Activated B cell treated with CpG ODN at 0.5 μM for 24 hours (primary cell): ENCODE measurements around the gene SLC41A2. TPM values are rescaled to one million over a fixed set of nuclear protein-coding genes. Genes with fewer than 3 reads are reported as not detected.
A peak's percentile ranks its signal among the peaks of the same experiment; 100 is the strongest.

ENCODE experiments used
- ATAC-seq: fragments of 200-7000 bp; cut with Tn5 transposase; one replicate; pipeline ENCODE4 v1.10.0; 2021; ENCODE audit warnings: low read depth, mild to moderate bottlenecking, moderate library complexity
- CTCF ChIA-PET: fragments of 350-600 bp; sonication (Branson Sonifier 250); formaldehyde crosslinking; loops from one replicate; lab custom pipeline; 2021; ENCODE audit warnings: antibody characterized with exemption; lab: Charles Lee
- POLR2A ChIA-PET: fragments of 350-600 bp; sonication (Branson Sonifier 250); formaldehyde crosslinking; loops from one replicate; lab custom pipeline; 2021; ENCODE audit warnings: antibody characterized with exemption; lab: Charles Lee
- DNase-seq: peaks from one replicate; pipeline ENCODE4 v3.0.0; 2022
- H3K27ac Mint-ChIP-seq: one replicate; pipeline ENCODE4 v1.8.0; 2020; ENCODE audit warnings: mixed read lengths
- H3K27me3 Mint-ChIP-seq: one replicate; pipeline ENCODE4 v1.8.0; 2021; ENCODE audit warnings: mixed read lengths
- H3K36me3 Mint-ChIP-seq: one replicate; pipeline ENCODE4 v1.8.0; 2021; ENCODE audit warnings: low read depth, mixed read lengths
- H3K4me1 Mint-ChIP-seq: one replicate; pipeline ENCODE4 v1.8.0; 2021; ENCODE audit warnings: mixed read lengths
- H3K4me3 Mint-ChIP-seq: one replicate; pipeline ENCODE4 v1.8.0; 2020; ENCODE audit warnings: mild to moderate bottlenecking, mixed read lengths
- H3K9me3 Mint-ChIP-seq: one replicate; pipeline ENCODE4 v1.8.0; 2020; ENCODE audit warnings: mixed read lengths
- intact Hi-C: fragments of 100-400 bp; cut with micrococcal nuclease; formaldehyde crosslinking; loops from one replicate; pipeline ENCODE4 v1.15.1; 2024
- total RNA-seq: library from RNA; stranded (reverse); gene quantifications from 2 replicates; pipeline ENCODE4 v1.2.3, GENCODE V29; 2022
- TF ChIP-seq, protein P1 (sequence below): fragments of 200-600 bp; IDR thresholded peaks from one replicate; pipeline ENCODE4 v1.8.0; 2022; ENCODE audit warnings: antibody characterized with exemption, mild to moderate bottlenecking

The SLC41A2 gene
- total RNA-seq, 1 donor from 2014 or later = 12.6 TPM

GRCh38 chr12:104994336-104994735 lies 36.2 kb upstream of the SLC41A2 start:
- Mint-ChIP-seq H3K27ac (no peak overlapping the region), H3K27me3 (no peaks in the 10 kb centered on the region), H3K4me1 (no peaks in the 10 kb centered on the region), H3K4me3 (no peak overlapping the region), H3K36me3 (peaks cover 93% of the 10 kb centered on the region), H3K9me3 (peaks cover 2% of the 10 kb centered on the region)
- intact Hi-C loops = no loop called here
- POLR2A ChIA-PET = interaction anchor here (0.6 kb wide), 1 partner anchor 12 kb away, joined by 7 read pairs; no protein-coding TSS in a partner anchor
- ATAC-seq (no peak), DNase-seq (no peak)
- TF ChIP-seq, protein P1, sequence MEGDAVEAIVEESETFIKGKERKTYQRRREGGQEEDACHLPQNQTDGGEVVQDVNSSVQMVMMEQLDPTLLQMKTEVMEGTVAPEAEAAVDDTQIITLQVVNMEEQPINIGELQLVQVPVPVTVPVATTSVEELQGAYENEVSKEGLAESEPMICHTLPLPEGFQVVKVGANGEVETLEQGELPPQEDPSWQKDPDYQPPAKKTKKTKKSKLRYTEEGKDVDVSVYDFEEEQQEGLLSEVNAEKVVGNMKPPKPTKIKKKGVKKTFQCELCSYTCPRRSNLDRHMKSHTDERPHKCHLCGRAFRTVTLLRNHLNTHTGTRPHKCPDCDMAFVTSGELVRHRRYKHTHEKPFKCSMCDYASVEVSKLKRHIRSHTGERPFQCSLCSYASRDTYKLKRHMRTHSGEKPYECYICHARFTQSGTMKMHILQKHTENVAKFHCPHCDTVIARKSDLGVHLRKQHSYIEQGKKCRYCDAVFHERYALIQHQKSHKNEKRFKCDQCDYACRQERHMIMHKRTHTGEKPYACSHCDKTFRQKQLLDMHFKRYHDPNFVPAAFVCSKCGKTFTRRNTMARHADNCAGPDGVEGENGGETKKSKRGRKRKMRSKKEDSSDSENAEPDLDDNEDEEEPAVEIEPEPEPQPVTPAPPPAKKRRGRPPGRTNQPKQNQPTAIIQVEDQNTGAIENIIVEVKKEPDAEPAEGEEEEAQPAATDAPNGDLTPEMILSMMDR = no peak
- CTCF ChIA-PET = no interaction called here

DNA sequence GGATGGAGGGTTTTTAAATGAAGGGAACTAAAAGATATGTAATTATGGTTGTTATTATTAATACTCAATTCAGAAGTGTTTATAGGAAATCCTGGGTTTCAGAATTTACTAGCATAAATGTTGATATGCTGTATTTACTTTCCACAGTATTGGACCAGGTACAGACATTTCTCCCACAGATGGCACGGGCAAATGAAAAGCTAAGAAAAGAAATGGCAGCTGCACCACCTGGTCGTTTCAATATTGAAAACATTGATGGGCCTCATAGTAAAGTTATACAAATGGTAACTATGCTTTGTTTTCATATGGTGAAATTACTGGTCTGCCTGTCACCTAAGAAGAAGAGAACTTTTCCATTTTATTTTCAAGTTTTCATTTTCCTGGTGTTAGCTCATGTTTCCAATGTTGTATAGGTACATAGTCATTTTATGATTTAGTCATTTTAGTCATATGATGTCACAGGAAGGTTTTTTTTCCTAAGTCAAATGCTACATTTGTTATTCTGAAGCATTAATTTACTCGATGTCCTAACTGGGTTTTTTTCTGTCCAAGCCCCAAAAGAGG lies 33.6 kb upstream of the SLC41A2 start:
- ATAC-seq = no peak
- no peaks in the 10 kb centered on the region for H3K27me3 Mint-ChIP-seq
- peaks cover 75% of the 10 kb centered on the region for H3K36me3 Mint-ChIP-seq
- no peak overlapping the region for H3K27ac Mint-ChIP-seq
- peaks cover 2% of the 10 kb centered on the region for H3K9me3 Mint-ChIP-seq
- intact Hi-C loops = no loop called here
- TF ChIP-seq, protein P1 = no peak
- H3K4me3 Mint-ChIP-seq = no peak overlapping the region
- H3K4me1 Mint-ChIP-seq = peaks cover 15% of the 10 kb centered on the region
- ChIA-PET CTCF (no interaction called here), POLR2A (no interaction called here)
- DNase-seq = no peak

DNA sequence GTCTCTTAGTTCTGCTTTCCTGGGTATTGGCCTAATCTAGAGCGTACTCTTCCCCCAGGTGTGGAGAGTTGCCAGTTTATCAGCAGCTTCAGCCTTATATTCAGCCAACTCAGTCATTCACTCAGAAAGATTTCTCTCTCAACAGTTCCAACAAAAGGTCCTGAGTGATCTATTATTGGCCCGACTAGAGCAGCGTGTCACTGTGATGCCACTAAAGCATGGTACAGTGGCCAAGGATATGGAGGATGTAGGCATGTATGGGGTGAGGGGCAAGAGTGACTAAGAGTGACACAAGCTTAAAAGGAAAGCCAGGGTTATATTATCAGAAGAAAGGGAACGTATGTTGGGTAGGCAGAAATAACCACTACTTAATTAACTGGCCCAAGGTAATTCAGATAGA lies 32.9 kb upstream of the SLC41A2 start:
- TF ChIP-seq, protein P1 = no peak
- Mint-ChIP-seq H3K4me1 (peaks cover 18% of the 10 kb centered on the region), H3K4me3 (no peak overlapping the region), H3K36me3 (peaks cover 72% of the 10 kb centered on the region), H3K27ac (no peak overlapping the region), H3K9me3 (peaks cover 2% of the 10 kb centered on the region), H3K27me3 (no peaks in the 10 kb centered on the region)
- DNase-seq = no peak
- ChIA-PET CTCF (no interaction called here), POLR2A (no interaction called here)
- intact Hi-C loops = no loop called here
- ATAC-seq = no peak

DNA sequence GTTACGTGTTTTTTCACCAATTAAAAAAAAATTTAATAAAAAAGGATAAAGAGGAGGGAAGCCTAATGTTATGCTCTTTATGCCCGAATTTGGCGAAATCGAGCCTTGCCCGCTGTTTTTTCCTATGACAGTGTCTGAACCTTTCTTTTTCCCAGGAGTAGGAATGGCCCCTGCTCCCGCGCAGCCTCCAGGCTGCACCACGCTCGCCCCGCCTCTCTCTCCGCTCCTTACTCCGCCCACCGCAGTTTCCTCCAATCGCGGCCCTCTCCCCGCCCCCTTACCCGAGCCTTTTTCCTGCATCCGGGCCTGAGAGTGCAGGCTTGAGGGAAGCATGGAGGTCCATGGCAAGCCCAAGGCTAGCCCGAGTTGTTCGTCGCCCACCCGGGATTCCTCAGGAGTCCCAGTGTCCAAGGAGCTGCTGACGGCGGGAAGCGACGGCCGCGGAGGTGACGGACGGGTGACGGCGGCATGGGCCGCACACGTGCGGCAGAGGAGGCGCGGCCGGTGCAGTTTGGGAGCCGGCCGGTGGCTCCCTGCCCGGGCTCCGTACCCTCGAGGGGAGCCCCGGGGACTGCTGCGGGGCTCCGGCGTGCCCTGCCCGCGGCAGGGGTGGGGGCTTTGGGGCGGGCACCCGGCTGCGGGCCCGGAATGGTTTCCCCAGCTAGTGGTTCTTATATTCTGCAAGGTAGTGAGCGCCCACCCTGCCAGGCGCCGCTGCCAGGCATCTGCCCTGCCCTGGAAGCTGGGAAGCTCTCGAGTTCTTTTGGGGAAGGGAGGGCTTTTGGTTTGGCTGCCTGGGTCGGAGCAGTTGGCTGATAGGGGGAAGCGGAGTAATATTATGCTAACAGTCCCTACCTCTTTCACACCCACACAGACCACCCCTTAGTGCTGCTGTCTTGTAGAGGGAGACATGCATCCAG lies 28.2 kb upstream of the SLC41A2 start, which contains the start of gene NOPCHAP1:
Gene NOPCHAP1, plus strand, starts transcription at position 295 of the 920 bp plus-strand sequence. Its CDS starts 37 bp downstream, at position 332.
- POLR2A ChIA-PET = interaction anchor here (1.1 to 2.0 kb wide), 3 partner anchors 9 to 27 kb away, joined by 3 to 8 read pairs (median 4); partner anchors contain the start of gene SLC41A2
- H3K9me3 Mint-ChIP-seq = peaks cover 2% of the 10 kb centered on the region
- H3K27me3 Mint-ChIP-seq = no peaks in the 10 kb centered on the region
- CTCF ChIA-PET = interaction anchor here (0.7 to 1.5 kb wide), 2 partner anchors 28 to 604 kb away, joined by 3 to 4 read pairs; partner anchors contain the start of gene SLC41A2
- peak within 1 kb of the TSS; percentile 91 for H3K4me3 Mint-ChIP-seq
- H3K36me3 Mint-ChIP-seq = peaks cover 26% of the 10 kb centered on the region
- DNase-seq (peak; percentile 83), ATAC-seq (peak; percentile 98)
- H3K27ac Mint-ChIP-seq = peak within 1 kb of the TSS; percentile 70
- intact Hi-C loops = loop anchor here (1.0 to 5.0 kb wide), 5 partner anchors 12 to 604 kb away; partner anchors contain the start of genes SLC41A2 and WASHC4
- TF ChIP-seq, protein P1 = no peak
- peaks cover 24% of the 10 kb centered on the region for H3K4me1 Mint-ChIP-seq
